ENCODE measurements around the gene TBC1D20.

GRCh38 chr20:432208-432607 is 30.1 kb downstream of the TBC1D20 start:
- TF ChIP-seq EZH2 (IDR thresholded peaks at IDR 0.05; ENCODE audit: insufficient read depth, poor library complexity, severe bottlenecking) (no peak), EZH2phosphoT487 (IDR thresholded peaks at IDR 0.05; ENCODE audit: insufficient read depth, low read depth) (no peak)

Data from GM23248 (cell line).